CD8-positive, alpha-beta memory T cell (primary cell): ENCODE results near the gene WNT7A. TPM values are rescaled to one million over a fixed set of nuclear protein-coding genes. Genes with fewer than 3 reads are reported as not detected.
A peak's percentile ranks its signal among the peaks of the same experiment; 100 is the strongest.

Experiments
- CTCF ChIA-PET: fragments of 350-600 bp; sonication (Branson Sonifier 250); formaldehyde crosslinking; loops from one replicate; lab custom pipeline; 2021; ENCODE audit warnings: antibody characterized with exemption; lab: Charles Lee
- POLR2A ChIA-PET: fragments of 350-600 bp; sonication (Branson Sonifier 250); formaldehyde crosslinking; loops from one replicate; lab custom pipeline; 2021; ENCODE audit warnings: antibody characterized with exemption; lab: Charles Lee
- DNase-seq, 5 donors: peaks; one replicate each; pipeline versions ENCODE4 v3.0.0 to v3.0.0-alpha.2; 2020 to 2022; ENCODE audit warnings: mixed read lengths in 1 of 5
- H3K27ac ChIP-seq: one replicate; pipeline ENCODE4 v1.7.0; 2013; ENCODE audit warnings: low read depth, mild to moderate bottlenecking, low read length, moderate library complexity
- H3K27me3 ChIP-seq: 2 replicates; pipeline ENCODE4 v1.7.0; 2013; ENCODE audit warnings: low read length, mild to moderate bottlenecking; ENCODE audit not compliant: insufficient read depth, poor library complexity, severe bottlenecking
- H3K36me3 ChIP-seq: 2 replicates; pipeline ENCODE4 v1.7.0; 2013; ENCODE audit warnings: mild to moderate bottlenecking, low read length, moderate library complexity; ENCODE audit not compliant: insufficient read depth
- H3K4me1 ChIP-seq: 2 replicates; pipeline ENCODE4 v1.7.0; 2013; ENCODE audit warnings: mild to moderate bottlenecking, low read length, moderate library complexity; ENCODE audit not compliant: insufficient read depth
- H3K4me3 ChIP-seq: 2 replicates; pipeline ENCODE4 v1.7.0; 2013; ENCODE audit warnings: mild to moderate bottlenecking, low read length
- H3K9me3 ChIP-seq: 2 replicates; pipeline ENCODE4 v1.7.0; 2013; ENCODE audit warnings: mild to moderate bottlenecking, low read length
- H3K27ac Mint-ChIP-seq, 8 donors: one replicate each; pipeline ENCODE4 v1.8.0; 2020 to 2021; ENCODE audit warnings: mixed read lengths in 8 of 8, mild to moderate bottlenecking in 6 of 8, inconsistent platforms in 3 of 8, moderate library complexity in 3 of 8
- H3K27me3 Mint-ChIP-seq, 2 donors: one replicate each; pipeline ENCODE4 v1.8.0; 2020 to 2021; ENCODE audit warnings: mixed read lengths in 2 of 2, mild to moderate bottlenecking in 1 of 2, moderate library complexity in 1 of 2
- H3K36me3 Mint-ChIP-seq, 3 donors: one replicate each; pipeline ENCODE4 v1.8.0; 2020 to 2021; ENCODE audit warnings: mixed read lengths in 3 of 3, inconsistent platforms in 1 of 3, mild to moderate bottlenecking in 1 of 3
- H3K4me1 Mint-ChIP-seq, 3 donors: one replicate each; pipeline ENCODE4 v1.8.0; 2020 to 2021; ENCODE audit warnings: mixed read lengths in 3 of 3, inconsistent platforms in 1 of 3, mild to moderate bottlenecking in 1 of 3
- H3K4me3 Mint-ChIP-seq, 7 donors: one replicate each; pipeline ENCODE4 v1.8.0; 2020 to 2021; ENCODE audit warnings: mixed read lengths in 7 of 7, mild to moderate bottlenecking in 6 of 7, moderate library complexity in 4 of 7, inconsistent platforms in 2 of 7
- H3K9me3 Mint-ChIP-seq, 5 donors: one replicate each; pipeline ENCODE4 v1.8.0; 2020 to 2022; ENCODE audit warnings: mixed read lengths in 5 of 5, mild to moderate bottlenecking in 3 of 5, moderate library complexity in 2 of 5, inconsistent platforms in 1 of 5
- polyA plus RNA-seq: library from polyadenylated mRNA; unstranded; fragments of 300-500 nt; fragmentation: Illumina TruSeq; gene quantifications from one replicate; pipeline ENCODE4 v1.2.3, GENCODE V29; 2021
- total RNA-seq, 2 experiments: library from RNA; stranded (reverse); gene quantifications; one replicate each; pipeline ENCODE4 v1.2.3, GENCODE V29; 2021

The WNT7A gene
- total and polyA plus RNA-seq, 3 experiments from 2014 or later, result 0.31 to 1.5 (median 0.38) TPM

GRCh38 chr3:13877911-13878280 lies 2.0 kb downstream of the WNT7A start:
- H3K27me3 Mint-ChIP-seq, result peaks cover 34 to 54% of the 10 kb centered on the region in 2 donors
- peak overlapping the region; percentile 55 to 89 (median 83) for H3K4me3 Mint-ChIP-seq
- peaks cover 7% of the 10 kb centered on the region for H3K4me1 ChIP-seq
- POLR2A ChIA-PET, result no interaction called here
- CTCF ChIA-PET, result interaction anchor here (16.5 kb wide), 1 partner anchor 224 kb away, joined by 315 read pairs; no protein-coding TSS in a partner anchor
- H3K27me3 ChIP-seq, result peaks cover 18% of the 10 kb centered on the region
- H3K36me3 Mint-ChIP-seq, result peaks cover 0 to 13% (median 10%) of the 10 kb centered on the region in 3 donors
- H3K9me3 Mint-ChIP-seq, result no peaks in the 10 kb centered on the region
- H3K27ac ChIP-seq, result no peak overlapping the region
- no peak for DNase-seq
- H3K4me1 Mint-ChIP-seq, result peaks cover 4 to 26% (median 11%) of the 10 kb centered on the region in 3 donors
- H3K36me3 ChIP-seq, result no peaks in the 10 kb centered on the region
- H3K4me3 ChIP-seq, result no peak overlapping the region
- H3K9me3 ChIP-seq, result no peaks in the 10 kb centered on the region
- peak overlapping the region in 2 of 8 donors; percentile 24 to 78 for H3K27ac Mint-ChIP-seq

- Histone ChIP-seq H3K4me1 (peaks cover 7% of the 10 kb centered on the region), H3K36me3 (no peaks in the 10 kb centered on the region), H3K27me3 (peaks cover 8% of the 10 kb centered on the region), H3K4me3 (no peak overlapping the region), H3K27ac (no peak overlapping the region), H3K9me3 (no peaks in the 10 kb centered on the region)
- peaks cover 27 to 40% of the 10 kb centered on the region in 2 donors for H3K27me3 Mint-ChIP-seq
- ChIA-PET CTCF (interaction anchor here (16.5 kb wide), 1 partner anchor 223 kb away, joined by 315 read pairs; no protein-coding TSS in a partner anchor), POLR2A (interaction anchor here (0.7 kb wide), 1 partner anchor 21 kb away, joined by 5 read pairs; no protein-coding TSS in a partner anchor)
- no peak for DNase-seq
- no peak overlapping the region for H3K4me3 Mint-ChIP-seq
- H3K27ac Mint-ChIP-seq, result peak overlapping the region in 1 of 8 donors; percentile 16
- peaks cover 4 to 26% (median 11%) of the 10 kb centered on the region in 3 donors for H3K4me1 Mint-ChIP-seq
- H3K36me3 Mint-ChIP-seq, result peaks cover 0 to 13% (median 9%) of the 10 kb centered on the region in 3 donors
- peaks cover 0 to 2% (median 0%) of the 10 kb centered on the region in 5 donors for H3K9me3 Mint-ChIP-seq
These were observed 3.3 kb downstream of the WNT7A start for GRCh38 chr3:13876451-13877100.

- Mint-ChIP-seq H3K4me3 (no peak overlapping the region), H3K4me1 (peaks cover 5 to 28% (median 13%) of the 10 kb centered on the region in 3 donors), H3K27me3 (peaks cover 21 to 34% of the 10 kb centered on the region in 2 donors), H3K9me3 (peaks cover 0 to 2% (median 0%) of the 10 kb centered on the region in 5 donors), H3K27ac (no peak overlapping the region), H3K36me3 (peaks cover 0 to 13% (median 9%) of the 10 kb centered on the region in 3 donors)
- POLR2A ChIA-PET, result no interaction called here
- CTCF ChIA-PET, result interaction anchor here (0.8 kb wide), 1 partner anchor 10 kb away, joined by 4 read pairs; no protein-coding TSS in a partner anchor
- Histone ChIP-seq H3K4me3 (no peak overlapping the region), H3K27ac (no peak overlapping the region), H3K9me3 (no peaks in the 10 kb centered on the region), H3K4me1 (peaks cover under 1% of the 10 kb centered on the region), H3K27me3 (no peaks in the 10 kb centered on the region), H3K36me3 (no peaks in the 10 kb centered on the region)
- DNase-seq, result no peak
These were observed 5.0 kb downstream of the WNT7A start for GRCh38 chr3:13874891-13875290.

- POLR2A ChIA-PET, result no interaction called here
- CTCF ChIA-PET, result no interaction called here
- H3K4me1 ChIP-seq, result peaks cover 11% of the 10 kb centered on the region
- H3K9me3 ChIP-seq, result no peaks in the 10 kb centered on the region
- Mint-ChIP-seq H3K36me3 (peaks cover 0 to 13% (median 9%) of the 10 kb centered on the region in 3 donors), H3K27ac (no peak overlapping the region), H3K4me3 (peak overlapping the region in 1 of 7 donors; percentile 10), H3K27me3 (peaks cover 17 to 34% of the 10 kb centered on the region in 2 donors), H3K4me1 (peaks cover 7 to 25% (median 10%) of the 10 kb centered on the region in 3 donors), H3K9me3 (peaks cover 0 to 2% (median 0%) of the 10 kb centered on the region in 5 donors)
- no peak overlapping the region for H3K27ac ChIP-seq
- no peak overlapping the region for H3K4me3 ChIP-seq
- DNase-seq, result no peak
- H3K36me3 ChIP-seq, result no peaks in the 10 kb centered on the region
- no peaks in the 10 kb centered on the region for H3K27me3 ChIP-seq
These were observed 6.1 kb downstream of the WNT7A start for GRCh38 chr3:13873818-13874217.

- peak overlapping the region in 3 of 8 donors; percentile 31 to 61 (median 47) for H3K27ac Mint-ChIP-seq
- peaks cover 8 to 26% of the 10 kb centered on the region in 2 donors for H3K27me3 Mint-ChIP-seq
- Histone ChIP-seq H3K27me3 (no peaks in the 10 kb centered on the region), H3K4me3 (no peak overlapping the region), H3K36me3 (no peaks in the 10 kb centered on the region), H3K9me3 (no peaks in the 10 kb centered on the region), H3K4me1 (peaks cover 22% of the 10 kb centered on the region), H3K27ac (no peak overlapping the region)
- ChIA-PET POLR2A (no interaction called here), CTCF (no interaction called here)
- H3K4me3 Mint-ChIP-seq, result no peak overlapping the region
- H3K9me3 Mint-ChIP-seq, result peaks cover 0 to 2% (median 0%) of the 10 kb centered on the region in 5 donors
- H3K4me1 Mint-ChIP-seq, result peaks cover 11 to 23% (median 13%) of the 10 kb centered on the region in 3 donors
- no peak for DNase-seq
- H3K36me3 Mint-ChIP-seq, result peaks cover 2 to 13% (median 9%) of the 10 kb centered on the region in 3 donors
These were observed 7.4 kb downstream of the WNT7A start for GRCh38 chr3:13872451-13872850.

- peaks cover 29% of the 10 kb centered on the region for H3K4me1 ChIP-seq
- H3K27ac Mint-ChIP-seq, result peak overlapping the region in 3 of 8 donors; percentile 11 to 71 (median 48)
- no peak overlapping the region for H3K4me3 ChIP-seq
- no peak overlapping the region for H3K4me3 Mint-ChIP-seq
- H3K36me3 ChIP-seq, result no peaks in the 10 kb centered on the region
- no peak overlapping the region for H3K27ac ChIP-seq
- ChIA-PET CTCF (interaction anchor here (1.2 kb wide), 1 partner anchor 9 kb away, joined by 3 read pairs; no protein-coding TSS in a partner anchor), POLR2A (no interaction called here)
- H3K9me3 ChIP-seq, result no peaks in the 10 kb centered on the region
- H3K27me3 ChIP-seq, result no peaks in the 10 kb centered on the region
- H3K9me3 Mint-ChIP-seq, result peaks cover 0 to 2% (median 0%) of the 10 kb centered on the region in 5 donors
- H3K36me3 Mint-ChIP-seq, result peaks cover 2 to 13% (median 9%) of the 10 kb centered on the region in 3 donors
- peaks cover 3 to 20% of the 10 kb centered on the region in 2 donors for H3K27me3 Mint-ChIP-seq
- DNase-seq, result no peak
- peaks cover 17 to 26% (median 19%) of the 10 kb centered on the region in 3 donors for H3K4me1 Mint-ChIP-seq
These were observed 8.1 kb downstream of the WNT7A start for GRCh38 chr3:13871791-13872190.

- peaks cover 26 to 31% (median 28%) of the 10 kb centered on the region in 3 donors for H3K4me1 Mint-ChIP-seq
- no peaks in the 10 kb centered on the region for H3K27me3 ChIP-seq
- DNase-seq, result no peak
- no peak overlapping the region for H3K4me3 Mint-ChIP-seq
- H3K27ac Mint-ChIP-seq, result peak overlapping the region in 1 of 8 donors; percentile 43
- peaks cover 38% of the 10 kb centered on the region for H3K4me1 ChIP-seq
- H3K27me3 Mint-ChIP-seq, result peaks cover 2 to 14% of the 10 kb centered on the region in 2 donors
- CTCF ChIA-PET, result interaction anchor here (1.2 to 1.7 kb wide), 2 partner anchors 10 to 14 kb away, joined by 3 to 5 read pairs; no protein-coding TSS in a partner anchor
- no peak overlapping the region for H3K4me3 ChIP-seq
- H3K36me3 Mint-ChIP-seq, result peaks cover 3 to 13% (median 9%) of the 10 kb centered on the region in 3 donors
- no peaks in the 10 kb centered on the region for H3K36me3 ChIP-seq
- H3K9me3 ChIP-seq, result no peaks in the 10 kb centered on the region
- POLR2A ChIA-PET, result no interaction called here
- peaks cover 0 to 2% (median 0%) of the 10 kb centered on the region in 5 donors for H3K9me3 Mint-ChIP-seq
- no peak overlapping the region for H3K27ac ChIP-seq
These were observed 9.0 kb downstream of the WNT7A start for GRCh38 chr3:13870902-13871301.
